Measurements from ENCODE around the gene VIT.

DNA sequence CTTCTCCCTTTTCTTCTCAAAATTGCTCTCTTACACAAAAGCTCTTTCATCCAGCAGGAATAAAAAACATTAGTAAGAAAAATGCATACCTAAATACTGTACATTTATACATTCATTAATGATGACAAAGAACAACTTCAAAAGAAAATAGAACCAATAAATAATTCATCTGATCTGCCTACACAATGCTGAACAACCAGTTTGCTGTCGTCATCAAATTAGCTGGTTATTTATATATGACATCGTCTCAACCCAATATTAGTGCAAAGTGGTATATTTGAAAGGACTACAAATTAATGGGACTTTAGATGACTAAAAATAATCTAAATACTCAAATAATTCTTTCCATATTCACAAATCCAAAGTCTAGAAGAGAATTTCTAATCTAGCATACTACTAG lies 24.8 kb upstream of the VIT start:
- TF ChIP-seq, protein P1, sequence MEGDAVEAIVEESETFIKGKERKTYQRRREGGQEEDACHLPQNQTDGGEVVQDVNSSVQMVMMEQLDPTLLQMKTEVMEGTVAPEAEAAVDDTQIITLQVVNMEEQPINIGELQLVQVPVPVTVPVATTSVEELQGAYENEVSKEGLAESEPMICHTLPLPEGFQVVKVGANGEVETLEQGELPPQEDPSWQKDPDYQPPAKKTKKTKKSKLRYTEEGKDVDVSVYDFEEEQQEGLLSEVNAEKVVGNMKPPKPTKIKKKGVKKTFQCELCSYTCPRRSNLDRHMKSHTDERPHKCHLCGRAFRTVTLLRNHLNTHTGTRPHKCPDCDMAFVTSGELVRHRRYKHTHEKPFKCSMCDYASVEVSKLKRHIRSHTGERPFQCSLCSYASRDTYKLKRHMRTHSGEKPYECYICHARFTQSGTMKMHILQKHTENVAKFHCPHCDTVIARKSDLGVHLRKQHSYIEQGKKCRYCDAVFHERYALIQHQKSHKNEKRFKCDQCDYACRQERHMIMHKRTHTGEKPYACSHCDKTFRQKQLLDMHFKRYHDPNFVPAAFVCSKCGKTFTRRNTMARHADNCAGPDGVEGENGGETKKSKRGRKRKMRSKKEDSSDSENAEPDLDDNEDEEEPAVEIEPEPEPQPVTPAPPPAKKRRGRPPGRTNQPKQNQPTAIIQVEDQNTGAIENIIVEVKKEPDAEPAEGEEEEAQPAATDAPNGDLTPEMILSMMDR (IDR thresholded peaks at IDR 0.05): no peak
- TF ChIP-seq EZH2 (IDR thresholded peaks at IDR 0.05): no peak
